Epithelial cell of esophagus (primary cell): Measurements from ENCODE around the gene MEGF8.

Experiments
- DNase-seq: peaks from one replicate; pipeline ENCODE4 v3.0.0; 2010; ENCODE audit warnings: low read depth
- H3K4me3 ChIP-seq: 2 replicates; pipeline ENCODE4 v1.5.1; 2011; ENCODE audit warnings: mild to moderate bottlenecking, low read length, control low read depth
- TF ChIP-seq, protein P1 (sequence below): IDR thresholded peaks from 2 replicates; pipeline ENCODE4 v1.5.1; 2011; ENCODE audit warnings: low read depth, mild to moderate bottlenecking, low read length, control low read depth, inconsistent platforms; ENCODE audit not compliant: insufficient read depth; ENCODE audit errors: missing control alignments

MEGF8 gene

GRCh38 chr19:42363614-42364346 is 38.3 kb downstream of the MEGF8 start:
- H3K4me3 ChIP-seq: no peak overlapping the region
- no peak for DNase-seq
- TF ChIP-seq, protein P1, sequence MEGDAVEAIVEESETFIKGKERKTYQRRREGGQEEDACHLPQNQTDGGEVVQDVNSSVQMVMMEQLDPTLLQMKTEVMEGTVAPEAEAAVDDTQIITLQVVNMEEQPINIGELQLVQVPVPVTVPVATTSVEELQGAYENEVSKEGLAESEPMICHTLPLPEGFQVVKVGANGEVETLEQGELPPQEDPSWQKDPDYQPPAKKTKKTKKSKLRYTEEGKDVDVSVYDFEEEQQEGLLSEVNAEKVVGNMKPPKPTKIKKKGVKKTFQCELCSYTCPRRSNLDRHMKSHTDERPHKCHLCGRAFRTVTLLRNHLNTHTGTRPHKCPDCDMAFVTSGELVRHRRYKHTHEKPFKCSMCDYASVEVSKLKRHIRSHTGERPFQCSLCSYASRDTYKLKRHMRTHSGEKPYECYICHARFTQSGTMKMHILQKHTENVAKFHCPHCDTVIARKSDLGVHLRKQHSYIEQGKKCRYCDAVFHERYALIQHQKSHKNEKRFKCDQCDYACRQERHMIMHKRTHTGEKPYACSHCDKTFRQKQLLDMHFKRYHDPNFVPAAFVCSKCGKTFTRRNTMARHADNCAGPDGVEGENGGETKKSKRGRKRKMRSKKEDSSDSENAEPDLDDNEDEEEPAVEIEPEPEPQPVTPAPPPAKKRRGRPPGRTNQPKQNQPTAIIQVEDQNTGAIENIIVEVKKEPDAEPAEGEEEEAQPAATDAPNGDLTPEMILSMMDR: no peak

GRCh38 chr19:42366673-42367072 is 41.2 kb downstream of the MEGF8 start:
- H3K4me3 ChIP-seq: no peak overlapping the region
- TF ChIP-seq, protein P1: no peak
- DNase-seq: no peak

- no peak for DNase-seq
- H3K4me3 ChIP-seq: no peak overlapping the region
- TF ChIP-seq, protein P1: no peak
These were observed 42.5 kb downstream of the MEGF8 start for GRCh38 chr19:42367929-42368328.

DNA sequence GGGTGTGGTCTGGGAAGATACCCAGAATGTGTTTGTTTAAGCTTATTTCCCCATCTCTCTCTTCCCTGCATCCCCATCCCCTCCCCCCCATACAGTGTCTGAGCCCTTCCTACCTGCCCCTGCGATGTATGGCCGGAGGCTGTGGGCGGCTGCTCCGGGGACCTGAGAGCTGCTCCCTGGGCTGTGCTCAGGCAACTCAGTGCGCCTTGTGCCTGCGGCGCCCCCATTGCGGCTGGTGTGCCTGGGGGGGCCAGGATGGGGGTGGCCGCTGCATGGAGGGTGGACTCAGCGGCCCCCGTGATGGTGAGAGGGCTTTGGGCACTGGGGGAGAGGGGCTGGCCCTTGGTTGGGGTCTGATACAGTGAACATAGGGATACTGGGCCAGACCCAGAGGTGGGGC is 42.9 kb downstream of the MEGF8 start:
- DNase-seq: no peak
- H3K4me3 ChIP-seq: no peak overlapping the region
- TF ChIP-seq, protein P1: no peak

- H3K4me3 ChIP-seq: no peak overlapping the region
- no peak for DNase-seq
- TF ChIP-seq, protein P1: no peak
These were observed 43.3 kb downstream of the MEGF8 start for GRCh38 chr19:42368765-42369164.

- no peak overlapping the region for H3K4me3 ChIP-seq
- TF ChIP-seq, protein P1: no peak
- DNase-seq: no peak
These were observed 44.1 kb downstream of the MEGF8 start for GRCh38 chr19:42369433-42370067.

DNA sequence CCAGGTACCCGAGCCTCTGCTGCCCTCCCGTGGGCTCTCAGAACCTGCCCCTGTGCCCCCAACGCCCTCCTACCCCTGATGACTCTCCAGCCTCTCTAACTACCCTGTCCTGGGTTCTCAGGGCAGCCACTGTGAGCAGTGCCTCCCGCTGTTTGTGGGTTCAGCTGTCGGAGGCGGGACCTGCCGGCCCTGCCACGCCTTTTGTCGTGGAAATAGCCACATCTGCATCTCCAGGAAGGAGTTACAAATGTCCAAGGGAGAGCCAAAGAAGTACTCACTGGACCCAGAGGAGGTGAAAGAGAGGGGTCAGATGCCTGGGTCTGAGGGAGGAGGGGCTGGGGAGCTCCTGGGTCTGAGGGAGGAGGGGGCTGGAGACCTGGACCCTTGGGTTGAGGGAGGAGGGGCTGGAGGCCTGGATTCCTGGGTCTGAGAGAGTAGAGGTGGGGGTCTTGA is 44.7 kb downstream of the MEGF8 start:
- no peak for DNase-seq
- TF ChIP-seq, protein P1: no peak
- H3K4me3 ChIP-seq: no peak overlapping the region
